Body of pancreas (tissue), 4 donors: ENCODE measurements around the gene ORC4.

Experiments used
- CTCF ChIP-seq, 7 experiments: fragments of 450-650 bp in 4 of 7; fragments of 200-600 bp in 3 of 7; sonication (generic) in 3 of 7; IDR thresholded peaks; one replicate each; pipeline ENCODE4 v1.5.1; 2016 to 2019; ENCODE audit warnings: antibody characterized with exemption in 7 of 7
- POLR2A ChIP-seq, 3 donors: fragments of 450-650 bp; IDR thresholded peaks; one replicate each; pipeline ENCODE4 v1.6.1; 2016; ENCODE audit warnings: antibody characterized with exemption in 3 of 3, mild to moderate bottlenecking in 2 of 3

- TF ChIP-seq POLR2A (IDR thresholded peaks at IDR 0.05) (no peak), CTCF (IDR thresholded peaks at IDR 0.05) (no peak)
Observed at GRCh38 chr2:147886136-147886535, 134.4 kb downstream of the ORC4 start.
